Activated gamma-delta T cell treated with Interleukin-2 at 50 U/mL for 16 hours (primary cell): ENCODE data around the gene FOXD4L5.
"Not testable (repeated sequence)": the region's sequence is repeated elsewhere in the genome, so short reads cannot be mapped to it uniquely, and the experiment has no call there.

Source experiments
- DNase-seq: peaks from one replicate; pipeline ENCODE4 v3.0.0-alpha.2; 2020

FOXD4L5 gene

DNA sequence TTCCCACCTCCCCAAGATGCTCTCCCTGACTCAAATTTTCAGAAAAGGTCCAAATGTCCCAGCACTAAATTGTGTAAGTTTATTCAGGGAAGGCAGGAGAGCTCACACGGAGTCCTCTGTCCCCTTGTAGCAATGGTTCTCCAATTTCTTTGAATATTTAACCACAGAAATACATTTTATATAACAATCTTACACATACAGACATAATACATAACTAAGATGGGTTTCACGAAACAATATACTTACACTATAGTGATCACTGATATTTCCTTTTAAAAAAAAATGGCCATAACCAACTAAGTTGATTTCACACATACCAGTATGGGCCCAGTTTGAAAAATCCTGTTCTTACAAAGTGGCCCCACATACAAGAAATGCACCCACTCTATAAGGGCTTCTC, at the start of gene FOXD4L5:
Gene FOXD4L5 (minus strand): TSS at position 101 of the 400 bp plus-strand sequence. CDS start 832 bp downstream, outside the sequence.
- not testable (repeated sequence) for DNase-seq

GRCh38 chr9:65283943-65284342, 1.1 kb downstream of the FOXD4L5 start:
- DNase-seq = not testable (repeated sequence)

DNA sequence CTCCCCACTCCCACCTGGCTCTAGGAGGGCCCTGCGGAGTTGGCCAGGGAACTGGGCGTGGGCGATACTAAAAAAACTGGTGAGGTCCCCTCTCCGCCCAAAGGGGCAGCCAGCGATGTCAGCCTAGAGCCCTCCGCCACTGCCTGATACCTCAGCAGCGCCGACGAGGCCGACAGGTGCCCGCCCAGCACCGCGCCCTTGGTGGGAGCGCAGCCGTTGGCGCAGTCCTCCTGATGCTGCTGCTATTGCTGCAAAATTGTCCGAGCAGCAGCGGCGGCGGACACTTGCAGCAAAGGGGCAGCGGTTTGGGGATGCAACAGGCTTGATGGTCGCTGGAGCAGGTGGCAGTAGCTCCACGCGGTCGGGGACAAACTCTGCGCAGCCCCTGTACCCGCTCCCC, 2.0 kb downstream of the FOXD4L5 start:
- DNase-seq = not testable (repeated sequence)
